NT2/D1 (cell line): ENCODE data around the gene TMSB15C.
"Not testable (repeated sequence)": the region's sequence is repeated elsewhere in the genome, so short reads cannot be mapped to it uniquely, and the experiment has no call there.

Experiments used
- DNase-seq: peaks from one replicate; pipeline ENCODE4 v3.0.0-alpha.2; 2011; ENCODE audit warnings: low read depth, low spot score
- H3K27me3 ChIP-seq: 2 replicates; pipeline ENCODE4 v1.6.0; 2011; ENCODE audit warnings: mild to moderate bottlenecking; ENCODE audit not compliant: insufficient read length, insufficient read depth
- H3K36me3 ChIP-seq: 2 replicates; pipeline ENCODE4 v1.6.1; 2011; ENCODE audit warnings: mild to moderate bottlenecking, low read length, mixed read lengths; ENCODE audit not compliant: insufficient read depth, insufficient read length
- H3K4me1 ChIP-seq: 2 replicates; pipeline ENCODE4 v1.5.1; 2011; ENCODE audit not compliant: insufficient read depth, insufficient read length
- H3K4me3 ChIP-seq: 2 replicates; pipeline ENCODE4 v1.5.1; 2011; ENCODE audit warnings: low read depth; ENCODE audit not compliant: insufficient read length
- H3K9ac ChIP-seq: 2 replicates; pipeline ENCODE4 v1.6.0; 2011; ENCODE audit warnings: low read depth; ENCODE audit not compliant: insufficient read length
- H3K9me3 ChIP-seq: 2 replicates; pipeline ENCODE4 v1.5.1; 2011; ENCODE audit warnings: mild to moderate bottlenecking, low read length; ENCODE audit not compliant: insufficient read depth
- SUZ12 ChIP-seq: IDR thresholded peaks from 2 replicates; pipeline ENCODE4 v1.6.1; 2011; ENCODE audit not compliant: insufficient read length, insufficient read depth; ENCODE audit errors: extremely low read depth
- YY1 ChIP-seq: IDR thresholded peaks from 2 replicates; pipeline ENCODE4 v1.6.1; 2011; ENCODE audit not compliant: insufficient read length, insufficient read depth
- ZNF274 ChIP-seq: IDR thresholded peaks from 2 replicates; pipeline ENCODE4 v1.6.1; 2011; ENCODE audit warnings: mild to moderate bottlenecking, low read depth, low read length

TMSB15C gene

DNA sequence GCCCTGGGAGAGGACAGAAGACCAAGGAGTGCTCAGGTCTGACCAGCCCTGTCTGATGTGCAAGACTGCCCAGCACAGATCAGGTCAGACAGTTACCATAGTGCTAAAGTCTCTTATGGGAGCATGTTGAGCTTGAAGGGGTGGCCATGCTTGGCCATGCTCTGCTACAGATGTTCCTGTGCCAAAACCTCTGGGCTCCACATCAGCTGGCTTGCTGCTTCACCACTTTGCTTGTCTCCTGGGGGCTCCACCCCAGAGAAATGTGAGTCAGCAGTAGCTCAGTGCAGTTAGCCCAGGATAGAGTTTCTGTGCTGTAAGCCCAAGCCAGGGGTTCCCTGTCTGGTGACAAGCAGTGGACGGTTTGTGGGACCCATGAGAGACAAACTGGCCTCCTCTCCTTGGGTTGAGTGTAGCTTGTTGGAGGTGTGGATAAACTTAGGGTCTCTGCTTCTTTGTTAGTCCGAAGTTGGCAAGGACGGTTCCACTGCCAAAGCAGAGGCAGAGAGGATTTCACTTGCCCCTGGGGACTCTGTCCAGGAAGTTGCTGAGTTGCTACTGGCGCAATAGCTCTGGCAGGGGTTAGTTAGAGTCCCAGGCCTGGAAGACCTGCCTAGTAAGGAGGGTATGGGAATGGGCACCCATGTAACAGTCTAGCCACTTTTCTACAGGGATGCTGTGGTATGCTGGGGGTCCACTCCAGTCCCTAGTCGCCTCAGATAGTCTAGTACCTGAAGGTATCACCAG lies 8.7 kb upstream of the TMSB15C start:
- H3K4me1 ChIP-seq, result no peaks in the 10 kb centered on the region

GRCh38 chrX:104084063-104084462 lies 8.0 kb upstream of the TMSB15C start:
- H3K4me3 ChIP-seq, result no peak overlapping the region
- no peak for DNase-seq
- TF ChIP-seq SUZ12 (no peak), ZNF274 (no peak), YY1 (no peak)
- H3K9ac ChIP-seq, result no peak overlapping the region
- no peaks in the 10 kb centered on the region for H3K9me3 ChIP-seq
- no peaks in the 10 kb centered on the region for H3K36me3 ChIP-seq
- H3K27me3 ChIP-seq, result no peaks in the 10 kb centered on the region
- no peaks in the 10 kb centered on the region for H3K4me1 ChIP-seq

More for the DNA sequence above, 8.7 kb upstream of the TMSB15C start:
- no peaks in the 10 kb centered on the region for H3K36me3 ChIP-seq
- DNase-seq, result no peak
- no peak overlapping the region for H3K4me3 ChIP-seq
- no peak for TF ChIP-seq ZNF274
- H3K27me3 ChIP-seq, result no peaks in the 10 kb centered on the region
- H3K9me3 ChIP-seq, result no peaks in the 10 kb centered on the region
- H3K9ac ChIP-seq, result no peak overlapping the region

DNA sequence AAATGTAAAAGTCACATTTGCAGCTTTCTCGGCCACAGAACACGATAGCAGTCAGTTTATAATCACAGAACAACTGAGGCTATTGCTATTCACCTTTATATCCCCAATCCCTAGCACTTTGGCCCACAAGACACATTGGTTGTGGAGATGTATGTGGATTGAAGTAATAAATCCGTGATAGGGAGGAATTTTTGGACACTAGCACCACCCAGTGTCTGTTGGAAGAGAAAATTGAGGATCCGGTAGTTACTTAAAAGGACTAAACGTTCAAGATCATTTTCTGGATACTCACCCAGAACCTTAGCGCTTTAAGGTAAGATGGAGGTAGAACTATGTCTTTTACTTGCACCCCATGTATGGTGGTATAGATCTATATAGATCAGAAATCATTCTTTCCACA lies 1.8 kb upstream of the TMSB15C start:
- H3K9me3 ChIP-seq, H3K36me3 ChIP-seq, DNase-seq, H3K9ac ChIP-seq, H3K27me3 ChIP-seq, H3K4me1 ChIP-seq, H3K4me3 ChIP-seq: not testable (repeated sequence)

GRCh38 chrX:104062636-104063035 lies 13.4 kb downstream of the TMSB15C start:
- not testable (repeated sequence) for H3K4me1 ChIP-seq, H3K36me3 ChIP-seq, DNase-seq, H3K9ac ChIP-seq, H3K4me3 ChIP-seq, H3K9me3 ChIP-seq, H3K27me3 ChIP-seq

DNA sequence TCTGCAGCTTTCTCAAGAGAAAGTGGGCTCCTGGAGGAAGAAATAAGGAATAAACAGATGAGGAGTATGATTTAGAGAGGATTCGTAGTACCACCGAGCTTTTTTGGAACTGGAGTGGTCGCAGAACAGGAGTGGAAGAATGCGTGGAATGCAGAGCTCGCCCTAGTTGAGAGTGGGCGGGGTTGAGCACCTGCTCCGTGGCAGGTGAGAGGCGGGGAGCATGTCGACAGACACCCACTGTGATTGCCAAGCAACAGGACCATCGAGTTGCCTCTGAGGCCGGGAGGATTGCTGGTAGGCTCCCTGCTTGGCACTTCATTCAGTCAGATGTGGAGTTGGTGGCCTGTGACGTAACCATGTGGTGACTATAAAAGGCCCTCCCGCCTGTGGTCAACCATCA lies 21.1 kb downstream of the TMSB15C start:
- not testable (repeated sequence) for H3K36me3 ChIP-seq, H3K4me1 ChIP-seq, DNase-seq, H3K9ac ChIP-seq, H3K27me3 ChIP-seq, H3K9me3 ChIP-seq, H3K4me3 ChIP-seq

GRCh38 chrX:104047171-104047570 lies 28.9 kb downstream of the TMSB15C start:
- TF ChIP-seq YY1, result no peak
- TF ChIP-seq SUZ12, result no peak
- no peak for TF ChIP-seq ZNF274
- Histone ChIP-seq H3K4me3 (no peak overlapping the region), H3K36me3 (no peaks in the 10 kb centered on the region), H3K4me1 (no peaks in the 10 kb centered on the region), H3K9ac (no peak overlapping the region), H3K9me3 (no peaks in the 10 kb centered on the region), H3K27me3 (no peaks in the 10 kb centered on the region)
- no peak for DNase-seq

GRCh38 chrX:104045642-104046041 lies 30.4 kb downstream of the TMSB15C start:
- no peak overlapping the region for H3K9ac ChIP-seq

GRCh38 chrX:104041003-104041402 lies 35.0 kb downstream of the TMSB15C start:
- no peaks in the 10 kb centered on the region for H3K27me3 ChIP-seq
- no peak for TF ChIP-seq YY1
- TF ChIP-seq SUZ12, result no peak
- no peak for TF ChIP-seq ZNF274

More at GRCh38 chrX:104045642-104046041, 30.4 kb downstream of the TMSB15C start:
- Histone ChIP-seq H3K4me3 (no peak overlapping the region), H3K36me3 (no peaks in the 10 kb centered on the region), H3K27me3 (no peaks in the 10 kb centered on the region), H3K4me1 (no peaks in the 10 kb centered on the region), H3K9me3 (no peaks in the 10 kb centered on the region)
- TF ChIP-seq ZNF274, result no peak
- no peak for TF ChIP-seq YY1
- TF ChIP-seq SUZ12, result no peak
- no peak for DNase-seq

More at GRCh38 chrX:104041003-104041402, 35.0 kb downstream of the TMSB15C start:
- Histone ChIP-seq H3K36me3 (no peaks in the 10 kb centered on the region), H3K9ac (no peak overlapping the region), H3K4me1 (no peaks in the 10 kb centered on the region), H3K9me3 (no peaks in the 10 kb centered on the region), H3K4me3 (no peak overlapping the region)
- no peak for DNase-seq
